Naive B cell (primary cell): ENCODE results near the gene CYBB. TPM values are rescaled to one million over a fixed set of nuclear protein-coding genes. Genes with fewer than 3 reads are reported as not detected.
"Not testable (repeated sequence)": the region's sequence is repeated elsewhere in the genome, so short reads cannot be mapped to it uniquely, and the experiment has no call there.

ENCODE experiments used
- ATAC-seq, 2 donors: fragments of 150-1000 bp; cut with Tn5 transposase; 2 replicates each; pipeline ENCODE4 v1.10.0; 2021; ENCODE audit warnings: low read depth in 2 of 2, mild to moderate bottlenecking in 2 of 2, moderate library complexity in 2 of 2
- DNase-seq: peaks from one replicate; pipeline ENCODE4 v3.0.0; 2022
- H3K27ac Mint-ChIP-seq, 6 donors: one replicate each; pipeline ENCODE4 v1.8.0; 2020 to 2022; ENCODE audit warnings: mild to moderate bottlenecking in 6 of 6, mixed read lengths in 6 of 6, moderate library complexity in 5 of 6, inconsistent platforms in 2 of 6
- H3K27me3 Mint-ChIP-seq, 3 donors: one replicate each; pipeline ENCODE4 v1.8.0; 2021 to 2022; ENCODE audit warnings: mixed read lengths in 3 of 3, mild to moderate bottlenecking in 1 of 3
- H3K36me3 Mint-ChIP-seq, 2 donors: one replicate each; pipeline ENCODE4 v1.8.0; 2020 to 2022; ENCODE audit warnings: mixed read lengths in 2 of 2, inconsistent platforms in 1 of 2, mild to moderate bottlenecking in 1 of 2
- H3K4me1 Mint-ChIP-seq, 3 donors: one replicate each; pipeline ENCODE4 v1.8.0; 2020 to 2022; ENCODE audit warnings: mixed read lengths in 3 of 3, inconsistent platforms in 1 of 3, mild to moderate bottlenecking in 1 of 3, moderate library complexity in 1 of 3
- H3K4me3 Mint-ChIP-seq, 8 donors: one replicate each; pipeline ENCODE4 v1.8.0; 2020 to 2022; ENCODE audit warnings: mild to moderate bottlenecking in 8 of 8, mixed read lengths in 8 of 8, moderate library complexity in 8 of 8, inconsistent platforms in 2 of 8
- H3K9me3 Mint-ChIP-seq, 7 donors: one replicate each; pipeline ENCODE4 v1.8.0; 2020 to 2022; ENCODE audit warnings: mixed read lengths in 7 of 7, mild to moderate bottlenecking in 5 of 7, inconsistent platforms in 2 of 7, moderate library complexity in 1 of 7
- polyA plus RNA-seq, 6 donors: library from polyadenylated mRNA; unstranded; fragments of 300-500 nt; fragmentation: Illumina TruSeq; gene quantifications; one replicate each; pipeline ENCODE4 v1.2.3, GENCODE V29; 2021; ENCODE audit warnings: low read depth in 6 of 6

CYBB gene
- polyA plus RNA-seq, 6 donors from 2014 or later: 81.2 to 182 (median 161) TPM

DNA sequence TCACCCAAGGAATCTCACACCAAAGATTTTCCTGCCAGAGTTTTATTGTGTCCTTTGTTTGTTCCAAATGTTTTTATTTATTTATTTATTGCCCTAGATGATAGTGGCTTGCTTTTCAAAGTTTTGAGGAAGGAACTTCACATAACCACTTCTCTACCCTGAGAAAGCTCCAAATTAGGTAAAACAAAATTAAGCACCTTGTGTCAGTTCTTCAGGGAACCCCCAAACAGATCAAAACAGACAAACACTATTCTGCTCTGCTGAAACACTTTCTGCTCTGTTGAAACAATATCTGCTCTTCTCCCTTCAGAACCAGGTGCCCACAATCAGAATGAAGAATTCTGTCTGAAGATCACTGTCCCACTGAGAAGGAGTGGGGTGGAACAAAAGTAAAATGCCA lies 16.5 kb upstream of the CYBB start:
- peaks cover 0 to 3% (median 0%) of the 10 kb centered on the region in 7 donors for H3K9me3 Mint-ChIP-seq
- peak; percentile 88 to 91 for ATAC-seq
- no peaks in the 10 kb centered on the region for H3K36me3 Mint-ChIP-seq
- peak overlapping the region in 5 of 8 donors; percentile 32 to 57 (median 45) for H3K4me3 Mint-ChIP-seq
- peaks cover 43 to 59% (median 54%) of the 10 kb centered on the region in 3 donors for H3K4me1 Mint-ChIP-seq
- peak; percentile 30 for DNase-seq
- H3K27me3 Mint-ChIP-seq: no peaks in the 10 kb centered on the region
- H3K27ac Mint-ChIP-seq: peak overlapping the region; percentile 53 to 93 (median 90)

DNA sequence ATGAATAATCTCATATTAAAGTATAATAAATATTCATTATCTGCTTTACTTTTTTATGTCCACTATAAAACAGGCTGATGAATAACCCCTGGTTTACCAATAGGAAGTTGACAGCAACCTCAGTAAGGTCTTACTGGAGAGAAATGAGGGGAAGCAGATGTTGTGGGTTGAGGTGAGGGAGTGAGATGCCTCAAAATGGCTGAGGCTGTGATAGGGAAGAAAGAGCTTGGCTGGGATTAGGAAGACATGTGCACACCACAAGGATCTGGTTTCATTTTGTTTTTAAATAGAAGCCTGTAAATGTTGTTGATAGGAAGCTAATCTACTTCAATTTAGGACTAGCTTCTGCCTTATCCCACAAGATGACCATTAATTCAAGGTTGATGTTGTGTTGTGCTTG lies 14.4 kb upstream of the CYBB start:
- H3K27ac Mint-ChIP-seq: peak overlapping the region in 4 of 6 donors; percentile 9 to 89 (median 70)
- no peaks in the 10 kb centered on the region for H3K27me3 Mint-ChIP-seq
- ATAC-seq (no peak), DNase-seq (no peak)
- H3K9me3 Mint-ChIP-seq: peaks cover 0 to 3% (median 0%) of the 10 kb centered on the region in 7 donors
- peak overlapping the region in 1 of 8 donors; percentile 38 for H3K4me3 Mint-ChIP-seq
- H3K4me1 Mint-ChIP-seq: peaks cover 39 to 52% (median 47%) of the 10 kb centered on the region in 3 donors
- no peaks in the 10 kb centered on the region for H3K36me3 Mint-ChIP-seq

DNA sequence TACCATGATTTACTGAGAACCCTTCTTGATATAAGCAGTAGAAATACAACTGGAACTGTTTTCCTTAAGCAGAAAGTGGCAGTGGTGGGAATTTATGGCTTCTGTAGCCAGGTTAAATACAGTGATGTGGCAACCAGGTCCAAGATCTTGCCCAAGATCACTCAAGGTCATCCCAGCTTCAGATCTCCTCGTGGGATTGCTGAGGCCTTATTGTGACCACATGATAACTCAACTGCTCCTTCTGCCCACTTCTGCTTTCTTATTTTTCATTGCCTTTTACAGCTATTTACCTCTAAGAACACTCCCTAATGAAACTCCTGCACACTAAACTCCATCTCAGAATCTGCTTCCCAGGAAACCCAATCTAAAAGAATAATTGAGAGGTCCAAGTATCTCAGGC lies 12.4 kb upstream of the CYBB start:
- H3K27ac Mint-ChIP-seq: peak overlapping the region in 3 of 6 donors; percentile 0 to 59 (median 41)
- peak overlapping the region in 5 of 8 donors; percentile 0 to 47 (median 19) for H3K4me3 Mint-ChIP-seq
- H3K27me3 Mint-ChIP-seq: no peaks in the 10 kb centered on the region
- no peaks in the 10 kb centered on the region for H3K36me3 Mint-ChIP-seq
- peaks cover 0 to 4% (median 0%) of the 10 kb centered on the region in 7 donors for H3K9me3 Mint-ChIP-seq
- peaks cover 35 to 41% (median 37%) of the 10 kb centered on the region in 3 donors for H3K4me1 Mint-ChIP-seq
- ATAC-seq (no peak), DNase-seq (no peak)

DNA sequence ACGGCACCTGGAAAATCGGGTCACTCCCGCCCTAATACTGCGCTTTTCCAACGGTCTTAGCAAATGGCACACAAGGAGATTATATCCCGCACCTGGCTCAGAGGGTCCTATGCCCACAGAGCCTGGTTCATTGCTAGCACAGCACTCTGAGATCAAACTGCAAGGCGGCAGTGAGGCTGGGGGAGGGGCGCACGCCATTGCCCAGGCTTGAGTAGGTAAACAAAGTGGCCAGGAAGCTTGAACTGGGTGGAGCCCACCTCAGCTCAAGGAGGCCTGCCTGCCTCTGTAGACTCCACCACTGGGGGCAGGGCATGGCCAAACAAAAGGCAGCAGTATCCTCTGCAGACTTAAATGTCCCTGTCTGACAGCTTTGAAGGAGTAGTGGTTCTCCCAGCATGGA lies 11.0 kb upstream of the CYBB start:
- not testable (repeated sequence) for H3K27me3 Mint-ChIP-seq, H3K27ac Mint-ChIP-seq, H3K36me3 Mint-ChIP-seq, H3K9me3 Mint-ChIP-seq, DNase-seq, ATAC-seq, H3K4me3 Mint-ChIP-seq
- H3K4me1 Mint-ChIP-seq: peaks cover 28 to 31% (median 31%) of the 10 kb centered on the region in 3 donors

DNA sequence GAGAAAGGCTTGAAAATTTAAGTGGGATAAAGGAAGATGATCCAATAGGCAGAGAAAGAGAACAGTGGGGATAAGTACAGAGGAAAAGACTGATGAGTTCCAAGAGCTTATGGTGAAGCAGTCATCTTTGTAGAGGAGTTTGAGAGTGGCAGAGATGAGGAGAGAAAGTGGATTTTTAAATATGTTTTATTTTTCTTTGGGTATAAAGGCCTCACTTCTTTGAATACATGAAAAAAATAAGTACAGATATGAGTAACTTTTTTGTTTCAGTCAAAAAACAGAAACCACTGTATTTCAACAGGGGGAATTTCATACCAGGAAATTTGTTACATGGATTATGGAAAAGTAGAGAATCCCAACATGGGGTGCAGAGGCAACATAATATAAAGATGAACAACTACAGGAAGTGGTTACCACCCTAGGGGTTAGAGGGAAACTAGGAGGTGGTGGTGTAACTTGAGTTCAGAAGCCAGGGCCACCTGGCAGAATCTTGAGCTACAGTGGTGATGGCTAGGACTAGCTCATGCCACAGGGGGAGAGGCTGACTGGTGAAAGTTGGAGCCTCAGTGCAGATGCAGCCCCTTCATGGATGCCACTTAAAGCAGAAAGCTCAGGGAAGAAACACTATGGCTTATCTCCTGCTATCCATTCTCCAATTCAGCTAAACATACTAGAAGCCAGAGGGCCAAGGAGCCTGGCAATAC lies 3.4 kb upstream of the CYBB start:
- Mint-ChIP-seq H3K27me3 (peaks cover 0 to 4% (median 0%) of the 10 kb centered on the region in 3 donors), H3K9me3 (no peaks in the 10 kb centered on the region), H3K36me3 (peaks cover 0 to 2% of the 10 kb centered on the region in 2 donors), H3K4me1 (peaks cover 22 to 34% (median 30%) of the 10 kb centered on the region in 3 donors), H3K27ac (peak overlapping the region; percentile 44 to 96 (median 86)), H3K4me3 (peak overlapping the region; percentile 40 to 79 (median 67))
- ATAC-seq: peak; percentile 59 to 69
- no peak for DNase-seq

DNA sequence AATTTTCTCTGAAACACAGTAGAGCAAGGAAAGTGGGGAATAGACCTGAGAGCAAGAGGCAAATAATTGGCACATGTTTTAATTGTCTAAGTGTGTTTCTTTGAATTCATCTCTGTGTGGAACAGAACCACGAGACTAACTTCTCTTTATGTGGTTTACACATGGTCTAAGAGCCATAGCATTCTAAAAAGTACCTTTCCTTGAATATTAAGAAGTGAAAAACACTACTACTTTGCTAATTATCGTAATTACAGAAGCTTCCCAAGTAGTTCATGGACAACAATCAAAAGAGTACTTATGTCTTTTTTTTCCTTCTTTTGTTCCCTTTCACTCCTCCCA lies 2.9 kb upstream of the CYBB start:
- H3K4me3 Mint-ChIP-seq: peak overlapping the region; percentile 49 to 79 (median 66)
- no peaks in the 10 kb centered on the region for H3K9me3 Mint-ChIP-seq
- peaks cover 3 to 8% of the 10 kb centered on the region in 2 donors for H3K36me3 Mint-ChIP-seq
- ATAC-seq (peak; percentile 80 to 83), DNase-seq (peak; percentile 55)
- peaks cover 27 to 35% (median 34%) of the 10 kb centered on the region in 3 donors for H3K4me1 Mint-ChIP-seq
- peaks cover 0 to 9% (median 0%) of the 10 kb centered on the region in 3 donors for H3K27me3 Mint-ChIP-seq
- peak overlapping the region; percentile 44 to 96 (median 86) for H3K27ac Mint-ChIP-seq

DNA sequence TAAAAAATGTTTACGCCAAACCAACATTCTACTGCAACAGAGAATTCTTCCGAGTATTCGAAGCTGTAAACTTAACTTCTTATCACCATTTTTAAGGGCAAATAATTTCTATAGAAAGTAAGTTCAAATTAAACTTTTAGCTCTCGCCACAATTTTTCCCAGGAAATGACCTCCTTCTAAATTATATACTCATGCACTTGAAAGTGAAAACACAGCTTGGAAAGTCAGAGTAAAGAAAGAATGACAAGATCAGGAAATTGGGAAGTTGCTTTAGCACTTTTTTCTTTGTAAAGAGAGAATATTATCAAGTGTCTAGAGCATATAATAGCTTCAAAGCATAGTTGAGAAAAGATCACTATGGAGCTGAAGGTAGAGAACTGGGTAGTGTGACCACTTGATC lies 1.2 kb downstream of the CYBB start:
- DNase-seq: no peak
- ATAC-seq: no peak
- Mint-ChIP-seq H3K9me3 (no peaks in the 10 kb centered on the region), H3K4me3 (peak overlapping the region; percentile 88 to 97 (median 92)), H3K36me3 (peaks cover 29 to 35% of the 10 kb centered on the region in 2 donors), H3K27me3 (peaks cover 0 to 18% (median 0%) of the 10 kb centered on the region in 3 donors), H3K27ac (peak overlapping the region in 4 of 6 donors; percentile 13 to 89 (median 59)), H3K4me1 (peaks cover 41 to 57% (median 51%) of the 10 kb centered on the region in 3 donors)

DNA sequence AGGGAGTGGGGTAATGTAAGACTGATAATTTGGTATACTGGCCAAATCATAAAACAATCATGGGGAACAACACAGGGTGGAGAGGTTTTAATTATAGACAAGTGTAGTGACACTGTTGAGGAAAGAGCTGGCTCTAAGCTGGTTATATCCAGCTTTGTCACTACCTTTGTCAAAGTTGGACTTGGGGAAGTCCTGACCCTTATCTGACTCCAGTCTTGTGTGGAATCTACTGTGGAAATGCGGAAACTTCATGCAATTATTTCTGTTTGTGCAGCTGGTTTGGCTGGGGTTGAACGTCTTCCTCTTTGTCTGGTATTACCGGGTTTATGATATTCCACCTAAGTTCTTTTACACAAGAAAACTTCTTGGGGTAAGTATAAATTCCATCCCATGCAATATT lies 2.0 kb downstream of the CYBB start:
- peaks cover 0 to 18% (median 0%) of the 10 kb centered on the region in 3 donors for H3K27me3 Mint-ChIP-seq
- peaks cover 34 to 35% of the 10 kb centered on the region in 2 donors for H3K36me3 Mint-ChIP-seq
- H3K27ac Mint-ChIP-seq: peak overlapping the region; percentile 39 to 90 (median 74)

DNA sequence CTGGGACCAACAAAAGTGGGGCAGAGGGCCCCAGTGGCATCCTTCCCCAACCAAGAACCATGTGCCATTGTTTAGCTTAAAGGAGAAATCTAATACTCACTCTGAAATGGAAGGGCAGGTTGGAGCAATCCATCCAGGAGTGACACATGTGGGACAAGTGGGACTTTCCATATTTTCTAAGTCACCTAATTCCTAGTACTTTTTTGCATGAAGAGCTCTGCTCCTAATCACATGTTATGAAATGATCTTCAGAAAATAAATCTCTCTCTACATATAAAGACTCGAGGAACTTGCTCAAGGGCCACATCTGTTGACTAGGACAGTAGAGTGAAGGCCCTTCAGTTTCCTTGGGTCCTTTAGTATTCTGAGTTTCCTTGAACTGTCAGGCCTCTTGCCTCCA lies 2.5 kb downstream of the CYBB start:
- Mint-ChIP-seq H3K9me3 (peaks cover 0 to 4% (median 0%) of the 10 kb centered on the region in 7 donors), H3K27me3 (peaks cover 0 to 18% (median 0%) of the 10 kb centered on the region in 3 donors), H3K27ac (peak overlapping the region; percentile 39 to 90 (median 67)), H3K4me1 (peaks cover 42 to 56% (median 52%) of the 10 kb centered on the region in 3 donors), H3K36me3 (peaks cover 34 to 35% of the 10 kb centered on the region in 2 donors), H3K4me3 (peak overlapping the region; percentile 88 to 97 (median 92))
- DNase-seq: no peak
- ATAC-seq: no peak

More for the DNA sequence above, 2.0 kb downstream of the CYBB start:
- DNase-seq (no peak), ATAC-seq (no peak)
- Mint-ChIP-seq H3K4me3 (peak overlapping the region; percentile 88 to 97 (median 92)), H3K4me1 (peaks cover 41 to 57% (median 52%) of the 10 kb centered on the region in 3 donors), H3K9me3 (peaks cover 0 to 3% (median 0%) of the 10 kb centered on the region in 7 donors)

DNA sequence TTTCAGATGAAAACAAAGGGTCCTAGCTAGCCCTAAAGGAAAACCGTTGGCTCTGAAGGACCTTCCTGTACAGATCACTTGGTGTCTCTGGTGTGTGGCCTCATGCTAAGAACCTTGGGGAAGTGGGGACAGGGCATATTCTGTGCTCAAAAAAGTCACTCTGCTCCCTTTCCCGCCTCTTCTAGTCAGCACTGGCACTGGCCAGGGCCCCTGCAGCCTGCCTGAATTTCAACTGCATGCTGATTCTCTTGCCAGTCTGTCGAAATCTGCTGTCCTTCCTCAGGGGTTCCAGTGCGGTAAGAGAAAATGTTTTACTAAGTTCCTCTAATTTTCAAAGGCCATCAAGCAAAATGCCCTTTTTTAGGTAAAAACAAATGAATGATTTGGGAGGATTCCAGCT lies 3.4 kb downstream of the CYBB start:
- DNase-seq: no peak
- Mint-ChIP-seq H3K4me1 (peaks cover 41 to 60% (median 53%) of the 10 kb centered on the region in 3 donors), H3K36me3 (peaks cover 34 to 35% of the 10 kb centered on the region in 2 donors), H3K27me3 (peaks cover 0 to 18% (median 0%) of the 10 kb centered on the region in 3 donors), H3K9me3 (peaks cover 0 to 7% (median 0%) of the 10 kb centered on the region in 7 donors), H3K27ac (peak overlapping the region in 3 of 6 donors; percentile 12 to 93 (median 67)), H3K4me3 (peak overlapping the region; percentile 55 to 84 (median 74))
- no peak for ATAC-seq

DNA sequence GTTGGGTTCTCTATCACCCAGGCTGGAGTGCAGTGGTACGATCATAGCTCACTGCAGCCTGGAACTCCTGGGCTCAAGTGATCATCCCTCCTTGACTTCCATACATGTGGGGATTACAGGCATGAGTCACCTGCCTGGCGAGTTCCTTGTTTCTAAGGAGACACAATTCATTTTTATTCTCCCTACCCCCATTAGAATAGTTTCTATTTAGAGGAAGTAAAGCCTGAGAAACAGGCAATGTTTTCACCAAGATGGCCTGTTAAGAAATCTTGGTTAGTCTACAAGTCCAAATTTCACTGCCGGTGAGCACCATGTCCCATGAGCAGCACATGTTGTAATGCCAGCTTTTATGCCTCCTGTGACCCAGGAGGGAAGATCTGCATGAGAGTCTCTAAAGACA lies 5.7 kb downstream of the CYBB start:
- no peak for DNase-seq
- Mint-ChIP-seq H3K9me3 (peaks cover 0 to 8% (median 0%) of the 10 kb centered on the region in 7 donors), H3K36me3 (peaks cover 45 to 47% of the 10 kb centered on the region in 2 donors), H3K27me3 (peaks cover 0 to 27% (median 0%) of the 10 kb centered on the region in 3 donors), H3K27ac (peak overlapping the region in 4 of 6 donors; percentile 85 to 96 (median 93)), H3K4me3 (peak overlapping the region in 7 of 8 donors; percentile 26 to 88 (median 79)), H3K4me1 (peaks cover 49 to 66% (median 60%) of the 10 kb centered on the region in 3 donors)
- no peak for ATAC-seq

DNA sequence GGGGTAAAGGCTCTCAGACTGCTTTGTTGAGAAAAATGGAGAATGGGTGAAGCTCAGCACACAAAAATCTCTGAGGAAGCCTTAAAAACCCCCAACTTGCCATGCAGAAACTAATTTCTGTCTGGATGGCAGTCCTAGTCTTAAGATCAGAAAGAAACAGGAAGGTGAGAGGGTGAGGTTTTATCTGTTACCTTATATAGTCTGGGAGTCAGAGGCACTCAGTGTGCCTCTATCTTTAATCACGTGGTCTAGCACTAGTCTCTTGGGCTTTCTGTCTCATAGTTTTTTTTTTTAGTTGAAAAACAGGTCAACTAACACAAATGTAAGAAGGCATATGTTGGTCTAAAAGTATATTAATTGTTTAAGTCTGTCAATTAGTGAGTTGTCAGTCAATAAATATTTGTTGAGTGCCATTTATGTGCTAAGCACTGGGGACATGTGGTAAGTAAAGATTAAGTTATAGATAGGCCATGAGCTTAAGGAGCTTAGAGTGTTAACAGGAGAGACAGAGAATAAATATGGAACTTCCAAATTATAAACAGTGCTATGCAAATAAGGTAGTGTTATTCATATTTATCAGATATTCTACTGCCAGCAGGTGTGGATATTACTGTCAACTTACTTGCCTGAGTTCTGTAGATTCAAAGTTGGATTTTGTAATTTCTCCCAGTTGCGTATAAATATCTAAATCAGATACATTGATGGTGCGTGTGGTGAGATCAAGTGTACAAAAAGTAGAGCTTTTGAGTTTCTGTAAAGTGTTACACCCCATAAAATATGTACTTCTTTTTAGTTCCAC lies 7.0 kb downstream of the CYBB start:
- ATAC-seq (peak; percentile 79 to 82), DNase-seq (peak; percentile 60)
- Mint-ChIP-seq H3K27me3 (peaks cover 0 to 19% (median 0%) of the 10 kb centered on the region in 3 donors), H3K4me1 (peaks cover 44 to 66% (median 54%) of the 10 kb centered on the region in 3 donors), H3K9me3 (peaks cover 0 to 8% (median 0%) of the 10 kb centered on the region in 7 donors), H3K4me3 (peak overlapping the region; percentile 66 to 90 (median 82)), H3K27ac (peak overlapping the region; percentile 92 to 98 (median 96)), H3K36me3 (peaks cover 39 to 46% of the 10 kb centered on the region in 2 donors)

DNA sequence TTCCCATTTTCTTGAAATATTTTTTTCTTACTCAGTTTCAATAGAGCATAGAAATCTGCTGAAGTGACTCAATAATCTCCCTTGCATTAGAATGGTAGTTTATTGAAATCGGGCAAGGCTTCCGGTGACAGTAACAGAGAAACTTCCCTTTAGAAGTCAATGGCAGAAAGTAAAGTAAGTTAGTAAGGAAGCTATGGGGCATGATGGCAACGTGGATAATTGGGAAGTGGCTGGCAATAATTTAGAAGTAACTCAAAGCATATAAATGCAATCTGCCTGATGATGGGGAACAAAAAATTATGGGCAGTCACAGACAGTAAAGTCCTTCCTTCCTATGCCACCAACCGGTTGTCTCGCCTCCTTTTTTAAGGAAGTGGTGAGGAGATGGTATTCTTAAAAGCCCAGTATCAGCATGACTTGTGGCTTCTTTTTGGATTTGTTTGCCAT lies 7.6 kb downstream of the CYBB start:
- peak overlapping the region; percentile 92 to 98 (median 96) for H3K27ac Mint-ChIP-seq
- peaks cover 32 to 40% of the 10 kb centered on the region in 2 donors for H3K36me3 Mint-ChIP-seq
- ATAC-seq: peak; percentile 75 to 76
- H3K4me3 Mint-ChIP-seq: peak overlapping the region; percentile 66 to 89 (median 82)
- peaks cover 0 to 8% (median 0%) of the 10 kb centered on the region in 7 donors for H3K9me3 Mint-ChIP-seq
- peaks cover 38 to 61% (median 49%) of the 10 kb centered on the region in 3 donors for H3K4me1 Mint-ChIP-seq
- peaks cover 0 to 14% (median 0%) of the 10 kb centered on the region in 3 donors for H3K27me3 Mint-ChIP-seq
- peak; percentile 75 for DNase-seq
